ENCODE results near the gene FBXL16.

DNA sequence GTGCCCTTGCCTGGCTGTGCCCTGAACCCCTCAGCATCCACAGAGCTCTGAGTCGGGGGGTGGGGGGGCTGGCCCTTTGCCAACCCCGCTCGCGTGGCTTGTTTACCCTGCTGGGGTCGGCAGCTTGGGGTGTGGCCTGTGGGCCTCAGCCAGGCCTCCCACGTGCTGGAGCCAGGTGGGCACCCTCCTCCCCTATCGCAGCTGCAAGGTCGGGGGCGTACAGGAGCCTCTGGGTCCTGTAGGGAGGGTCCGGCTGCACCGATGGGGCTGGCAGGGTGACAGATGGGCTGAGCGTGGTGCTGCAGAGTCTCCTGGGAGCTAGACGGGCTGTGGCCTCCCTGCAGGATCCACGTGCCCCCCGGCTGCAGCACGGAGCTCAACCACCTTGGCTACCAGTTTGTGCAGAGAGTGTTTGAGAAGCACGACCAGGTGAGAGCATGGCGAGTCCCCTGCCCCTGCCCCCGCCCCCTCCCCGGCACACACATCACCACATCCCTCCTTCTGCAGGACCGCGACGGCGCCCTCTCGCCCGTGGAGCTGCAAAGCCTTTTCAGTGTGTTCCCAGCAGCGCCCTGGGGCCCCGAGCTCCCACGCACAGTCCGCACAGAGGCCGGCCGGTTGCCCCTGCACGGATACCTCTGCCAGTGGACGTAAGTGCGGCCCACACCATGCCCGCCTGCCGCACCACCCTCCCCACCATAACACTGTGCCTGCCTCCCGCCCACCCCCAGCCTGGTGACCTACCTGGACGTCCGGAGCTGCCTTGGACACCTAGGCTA lies 34.1 kb downstream of the FBXL16 start:
- TF ChIP-seq ZSCAN29 (IDR thresholded peaks at IDR 0.05), result no peak
- no peak for TF ChIP-seq CHD4 (IDR thresholded peaks at IDR 0.05; ENCODE audit: insufficient read depth, insufficient replicate concordance, low read depth, low read length, poor library complexity, severe bottlenecking)

Measured in K562 (cell line).